ENCODE results near the gene LHX6.

DNA sequence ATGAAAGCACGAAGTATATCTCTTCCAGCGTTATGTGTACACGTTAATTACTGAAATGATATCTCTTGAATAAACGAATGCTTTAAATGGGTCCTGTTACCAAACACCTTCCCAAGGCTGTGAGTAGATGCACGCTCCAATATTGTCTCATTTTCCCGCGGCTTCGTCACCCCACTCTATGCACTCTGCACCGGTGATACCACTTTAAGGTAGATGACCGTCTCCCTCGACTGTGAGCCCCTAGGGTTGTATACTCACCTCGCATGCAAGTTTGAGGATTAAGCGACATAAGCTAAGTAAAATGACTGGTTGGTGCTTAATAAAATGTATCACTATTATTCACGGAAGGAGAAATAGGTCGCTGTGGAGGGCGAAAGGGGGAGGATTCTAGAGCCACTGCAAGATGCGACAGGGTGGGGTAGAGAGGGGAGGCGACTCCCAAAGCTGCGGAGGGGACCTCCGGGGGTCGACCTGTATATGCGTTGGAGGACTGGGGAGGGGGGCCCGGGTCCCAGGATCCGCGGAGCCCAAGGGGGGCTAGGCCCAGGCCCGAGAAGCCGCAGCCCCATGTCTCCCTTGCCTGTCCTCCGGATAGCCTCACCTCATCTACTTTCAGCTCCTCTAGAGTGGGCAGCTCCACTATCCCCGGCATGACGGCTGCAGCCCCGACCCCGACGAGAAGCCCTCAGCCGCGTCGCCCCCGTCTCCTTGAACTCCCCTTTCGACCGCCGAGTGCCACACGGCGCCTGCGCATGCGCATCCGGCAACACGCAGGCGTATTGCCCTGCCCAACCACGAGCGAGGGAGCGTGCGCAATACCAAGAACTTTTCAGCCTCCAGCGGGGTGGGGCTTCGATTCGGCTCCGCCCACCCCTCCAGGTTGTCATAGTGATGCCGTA is 69.5 kb downstream of the LHX6 start, which contains the start of the genes MORN5 and NDUFA8:
- TF ChIP-seq, protein P1, sequence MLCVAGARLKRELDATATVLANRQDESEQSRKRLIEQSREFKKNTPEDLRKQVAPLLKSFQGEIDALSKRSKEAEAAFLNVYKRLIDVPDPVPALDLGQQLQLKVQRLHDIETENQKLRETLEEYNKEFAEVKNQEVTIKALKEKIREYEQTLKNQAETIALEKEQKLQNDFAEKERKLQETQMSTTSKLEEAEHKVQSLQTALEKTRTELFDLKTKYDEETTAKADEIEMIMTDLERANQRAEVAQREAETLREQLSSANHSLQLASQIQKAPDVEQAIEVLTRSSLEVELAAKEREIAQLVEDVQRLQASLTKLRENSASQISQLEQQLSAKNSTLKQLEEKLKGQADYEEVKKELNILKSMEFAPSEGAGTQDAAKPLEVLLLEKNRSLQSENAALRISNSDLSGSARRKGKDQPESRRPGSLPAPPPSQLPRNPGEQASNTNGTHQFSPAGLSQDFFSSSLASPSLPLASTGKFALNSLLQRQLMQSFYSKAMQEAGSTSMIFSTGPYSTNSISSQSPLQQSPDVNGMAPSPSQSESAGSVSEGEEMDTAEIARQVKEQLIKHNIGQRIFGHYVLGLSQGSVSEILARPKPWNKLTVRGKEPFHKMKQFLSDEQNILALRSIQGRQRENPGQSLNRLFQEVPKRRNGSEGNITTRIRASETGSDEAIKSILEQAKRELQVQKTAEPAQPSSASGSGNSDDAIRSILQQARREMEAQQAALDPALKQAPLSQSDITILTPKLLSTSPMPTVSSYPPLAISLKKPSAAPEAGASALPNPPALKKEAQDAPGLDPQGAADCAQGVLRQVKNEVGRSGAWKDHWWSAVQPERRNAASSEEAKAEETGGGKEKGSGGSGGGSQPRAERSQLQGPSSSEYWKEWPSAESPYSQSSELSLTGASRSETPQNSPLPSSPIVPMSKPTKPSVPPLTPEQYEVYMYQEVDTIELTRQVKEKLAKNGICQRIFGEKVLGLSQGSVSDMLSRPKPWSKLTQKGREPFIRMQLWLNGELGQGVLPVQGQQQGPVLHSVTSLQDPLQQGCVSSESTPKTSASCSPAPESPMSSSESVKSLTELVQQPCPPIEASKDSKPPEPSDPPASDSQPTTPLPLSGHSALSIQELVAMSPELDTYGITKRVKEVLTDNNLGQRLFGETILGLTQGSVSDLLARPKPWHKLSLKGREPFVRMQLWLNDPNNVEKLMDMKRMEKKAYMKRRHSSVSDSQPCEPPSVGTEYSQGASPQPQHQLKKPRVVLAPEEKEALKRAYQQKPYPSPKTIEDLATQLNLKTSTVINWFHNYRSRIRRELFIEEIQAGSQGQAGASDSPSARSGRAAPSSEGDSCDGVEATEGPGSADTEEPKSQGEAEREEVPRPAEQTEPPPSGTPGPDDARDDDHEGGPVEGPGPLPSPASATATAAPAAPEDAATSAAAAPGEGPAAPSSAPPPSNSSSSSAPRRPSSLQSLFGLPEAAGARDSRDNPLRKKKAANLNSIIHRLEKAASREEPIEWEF (CRISPR knock-in tag; IDR thresholded peaks at IDR 0.05), result no peak
- no peak for TF ChIP-seq FOXM1 (IDR thresholded peaks at IDR 0.05; ENCODE audit: low read depth)
- TF ChIP-seq FOXM1 (CRISPR knock-in tag; IDR thresholded peaks at IDR 0.05; ENCODE audit: low read depth), result no peak
- no peak for TF ChIP-seq GABPA (tag; conservative IDR thresholded peaks at IDR 0.05; ENCODE audit: low read depth)
- TF ChIP-seq SP2 (IDR thresholded peaks at IDR 0.05; ENCODE audit: extremely low read depth, low read depth, low read length, poor library complexity, severe bottlenecking), result no peak
- no peak for TF ChIP-seq CCAR2 (IDR thresholded peaks at IDR 0.05; ENCODE audit: low read depth, low read length)

Data from K562 (cell line).